Hematopoietic multipotent progenitor cell (in vitro differentiated cells): ENCODE measurements around the gene GOLGA6L25. TPM values are rescaled to one million over a fixed set of nuclear protein-coding genes. Genes with fewer than 3 reads are reported as not detected.
"Not testable (repeated sequence)": the region's sequence is repeated elsewhere in the genome, so short reads cannot be mapped to it uniquely, and the experiment has no call there.

Source experiments
- DNase-seq, 3 donors: peaks; one replicate each; pipeline ENCODE4 v3.0.0-alpha.2; 2011 to 2015; ENCODE audit warnings: low read depth in 2 of 3, low spot score in 2 of 3
- small RNA-seq: library from RNA; depleted of rRNA; stranded (forward); fragments of <200 nt; gene quantifications from one replicate; pipeline ENCODE3, GENCODE V24; 2012
- total RNA-seq: library from RNA; depleted of rRNA; stranded (reverse); fragments of >200 nt; gene quantifications from one replicate; pipeline ENCODE4 v1.2.3, GENCODE V29; 2012

The GOLGA6L25 gene
- total RNA-seq: not detected

GRCh38 chr15:28553268-28553667, at the start of gene GOLGA6L25:
Gene GOLGA6L25, plus strand, starts transcription at chr15:28553568. Its CDS starts 61 bp downstream, at chr15:28553629.
- not testable (repeated sequence) for DNase-seq

GRCh38 chr15:28508217-28508889, 45.0 kb upstream of the GOLGA6L25 start:
- not testable (repeated sequence) for DNase-seq

- not testable (repeated sequence) for DNase-seq
Observed at GRCh38 chr15:28514128-28514527, 39.2 kb upstream of the GOLGA6L25 start.

GRCh38 chr15:28515208-28515607, 38.2 kb upstream of the GOLGA6L25 start:
- DNase-seq: not testable (repeated sequence)

GRCh38 chr15:28532954-28533353, 20.4 kb upstream of the GOLGA6L25 start, which contains the start of gene GOLGA8G:
Gene GOLGA8G, minus strand, starts transcription at chr15:28532971. Its CDS starts 62 bp downstream, at chr15:28532909.
- not testable (repeated sequence) for DNase-seq

- not testable (repeated sequence) for DNase-seq
Observed at GRCh38 chr15:28573351-28573750, 20.0 kb downstream of the GOLGA6L25 start.

GRCh38 chr15:28588977-28589606, 35.7 kb downstream of the GOLGA6L25 start:
- not testable (repeated sequence) for DNase-seq

GRCh38 chr15:28589769-28590168, 36.4 kb downstream of the GOLGA6L25 start:
- DNase-seq: not testable (repeated sequence)

GRCh38 chr15:28592395-28592794, 39.0 kb downstream of the GOLGA6L25 start:
- not testable (repeated sequence) for DNase-seq

GRCh38 chr15:28593424-28594129, 40.2 kb downstream of the GOLGA6L25 start:
- not testable (repeated sequence) for DNase-seq

GRCh38 chr15:28597471-28597870, 44.1 kb downstream of the GOLGA6L25 start:
- DNase-seq: not testable (repeated sequence)

- DNase-seq: not testable (repeated sequence)
Observed at GRCh38 chr15:28598209-28598608, 44.8 kb downstream of the GOLGA6L25 start.

- DNase-seq: not testable (repeated sequence)
Observed at GRCh38 chr15:28602152-28602551, 48.8 kb downstream of the GOLGA6L25 start.

Small RNA genes lying within 50 kb of the gene (small RNA-seq; reads per million reads assigned to genes)
- gene AC138749.2: not detected
- gene RF00017: not detected

Other genes starting within 250 kb of the GOLGA6L25 start
- gene HERC2, start 231.4 kb upstream of the GOLGA6L25 start, total RNA-seq: 77.3 TPM
- gene GOLGA6L24, start 195.5 kb upstream of the GOLGA6L25 start, total RNA-seq: not detected
- not detected for gene GOLGA8F, start 174.9 kb upstream of the GOLGA6L25 start, total RNA-seq
- gene GOLGA8G, start 20.6 kb upstream of the GOLGA6L25 start, total RNA-seq: not detected
- 1.1 TPM for gene GOLGA8M, start 158.9 kb downstream of the GOLGA6L25 start, total RNA-seq